Type B pancreatic cell (in vitro differentiated cells): ENCODE measurements around the gene ADGRA3. TPM values are rescaled to one million over a fixed set of nuclear protein-coding genes. Genes with fewer than 3 reads are reported as not detected.

Experiments used
- DNase-seq: peaks from one replicate; pipeline ENCODE4 v3.0.0; 2021; ENCODE audit warnings: mixed read lengths; ENCODE audit not compliant: unreplicated experiment; ENCODE audit errors: extremely low spot score
- H3K27ac Mint-ChIP-seq: 2 replicates; pipeline ENCODE4 v1.8.0; 2021; ENCODE audit warnings: mild to moderate bottlenecking, mixed read lengths
- H3K27me3 Mint-ChIP-seq: 2 replicates; pipeline ENCODE4 v1.8.0; 2021; ENCODE audit warnings: mixed read lengths
- H3K36me3 Mint-ChIP-seq: 2 replicates; pipeline ENCODE4 v1.8.0; 2021; ENCODE audit warnings: mixed read lengths
- H3K4me1 Mint-ChIP-seq: one replicate; pipeline ENCODE4 v1.8.0; 2021; ENCODE audit warnings: mixed read lengths; ENCODE audit not compliant: unreplicated experiment
- H3K4me3 Mint-ChIP-seq: 2 replicates; pipeline ENCODE4 v1.8.0; 2021; ENCODE audit warnings: mild to moderate bottlenecking, mixed read lengths
- H3K9me3 Mint-ChIP-seq: 2 replicates; pipeline ENCODE4 v1.8.0; 2021; ENCODE audit warnings: mixed read lengths
- CTCF ChIP-seq: fragments of 200-600 bp; sonication (generic); conservative IDR thresholded peaks from 2 replicates; pipeline ENCODE4 v1.5.0; 2021; ENCODE audit warnings: antibody characterized with exemption, mild to moderate bottlenecking
- total RNA-seq: library from RNA; stranded (reverse); gene quantifications from 2 replicates; pipeline ENCODE4 v1.2.1, GENCODE V29; 2021; ENCODE audit warnings: low replicate concordance

ADGRA3 gene
- total RNA-seq, 1 donor from 2014 or later, result 61.0 TPM

GRCh38 chr4:22363787-22364186 lies 152.1 kb downstream of the ADGRA3 start:
- Mint-ChIP-seq H3K4me3 (no peak overlapping the region), H3K4me1 (no peaks in the 10 kb centered on the region), H3K36me3 (no peaks in the 10 kb centered on the region), H3K9me3 (no peaks in the 10 kb centered on the region), H3K27me3 (no peaks in the 10 kb centered on the region), H3K27ac (no peak overlapping the region)
- DNase-seq, result no peak
- TF ChIP-seq CTCF, result no peak

GRCh38 chr4:22363036-22363435 lies 152.8 kb downstream of the ADGRA3 start:
- TF ChIP-seq CTCF, result no peak
- no peaks in the 10 kb centered on the region for H3K36me3 Mint-ChIP-seq
- no peaks in the 10 kb centered on the region for H3K27me3 Mint-ChIP-seq
- no peak overlapping the region for H3K4me3 Mint-ChIP-seq
- H3K4me1 Mint-ChIP-seq, result no peaks in the 10 kb centered on the region
- no peak for DNase-seq
- H3K9me3 Mint-ChIP-seq, result no peaks in the 10 kb centered on the region
- H3K27ac Mint-ChIP-seq, result no peak overlapping the region

- no peaks in the 10 kb centered on the region for H3K4me1 Mint-ChIP-seq
- DNase-seq, result no peak
- H3K4me3 Mint-ChIP-seq, result no peak overlapping the region
- H3K36me3 Mint-ChIP-seq, result no peaks in the 10 kb centered on the region
- H3K27me3 Mint-ChIP-seq, result no peaks in the 10 kb centered on the region
- no peaks in the 10 kb centered on the region for H3K9me3 Mint-ChIP-seq
- no peak overlapping the region for H3K27ac Mint-ChIP-seq
- TF ChIP-seq CTCF, result peak; percentile 60
These were observed 158.8 kb downstream of the ADGRA3 start for GRCh38 chr4:22356987-22357596.

- no peak overlapping the region for H3K27ac Mint-ChIP-seq
- DNase-seq, result no peak
- H3K9me3 Mint-ChIP-seq, result no peaks in the 10 kb centered on the region
- TF ChIP-seq CTCF, result no peak
- no peak overlapping the region for H3K4me3 Mint-ChIP-seq
- no peaks in the 10 kb centered on the region for H3K36me3 Mint-ChIP-seq
- H3K4me1 Mint-ChIP-seq, result no peaks in the 10 kb centered on the region
- no peaks in the 10 kb centered on the region for H3K27me3 Mint-ChIP-seq
These were observed 167.5 kb downstream of the ADGRA3 start for GRCh38 chr4:22348410-22348809.

- H3K9me3 Mint-ChIP-seq, result no peaks in the 10 kb centered on the region
These were observed 170.2 kb downstream of the ADGRA3 start for GRCh38 chr4:22345678-22346077.

More at GRCh38 chr4:22345678-22346077, 170.2 kb downstream of the ADGRA3 start:
- TF ChIP-seq CTCF, result no peak
- no peak for DNase-seq
- Mint-ChIP-seq H3K27ac (no peak overlapping the region), H3K4me3 (no peak overlapping the region), H3K4me1 (no peaks in the 10 kb centered on the region), H3K27me3 (no peaks in the 10 kb centered on the region), H3K36me3 (peaks cover 3% of the 10 kb centered on the region)
